H1 (cell line): ENCODE data around the gene MUC5B. TPM values are rescaled to one million over a fixed set of nuclear protein-coding genes. Genes with fewer than 3 reads are reported as not detected.

Experiments used
- CTCF ChIA-PET: fragments of 300-600 bp; sonication (Branson Sonifier 250); formaldehyde crosslinking; loops from one replicate; lab custom pipeline; 2021; ENCODE audit not compliant: partially characterized antibody; lab: Charles Lee
- POLR2A ChIA-PET: fragments of 300-600 bp; sonication (Branson Sonifier 250); formaldehyde crosslinking; loops from one replicate; lab custom pipeline; 2021; ENCODE audit warnings: inconsistent platforms; ENCODE audit not compliant: partially characterized antibody; lab: Charles Lee
- DNase-seq, 2 experiments: peaks; one replicate each; pipeline versions ENCODE4 v3.0.0 to v3.0.0-alpha.2; 2010 to 2022; ENCODE audit warnings: low spot score in 2 of 2, low read depth in 1 of 2, mixed read lengths in 1 of 2
- FAIRE-seq: peaks from 2 replicates; lab custom pipeline; 2011; peaks lifted over from hg19 to GRCh38; lab: Jason Lieb, UNC
- H2AFZ ChIP-seq: 2 replicates; pipeline ENCODE4 v1.8.1; 2012; ENCODE audit warnings: low read length, inconsistent platforms
- H2AK5ac ChIP-seq: 2 replicates; pipeline ENCODE4 v1.6.1; 2013; ENCODE audit warnings: low read depth, low read length
- H2BK120ac ChIP-seq: replicated peaks from 2 replicates; pipeline ENCODE3; 2013; ENCODE audit warnings: low read depth, low read length, inconsistent platforms
- H2BK12ac ChIP-seq: 2 replicates; pipeline ENCODE4 v1.6.1; 2013; ENCODE audit warnings: low read depth, low read length
- H2BK15ac ChIP-seq: 2 replicates; pipeline ENCODE4 v1.6.1; 2013; ENCODE audit warnings: low read length
- H2BK20ac ChIP-seq: 2 replicates; pipeline ENCODE4 v1.6.1; 2013; ENCODE audit warnings: low read length
- H2BK5ac ChIP-seq: 2 replicates; pipeline ENCODE4 v1.6.1; 2013; ENCODE audit warnings: low read depth, low read length
- H3K14ac ChIP-seq: 2 replicates; pipeline ENCODE4 v1.6.1; 2013; ENCODE audit warnings: inconsistent platforms; ENCODE audit not compliant: insufficient read length
- H3K18ac ChIP-seq: 2 replicates; pipeline ENCODE4 v1.6.1; 2013; ENCODE audit warnings: low read length; ENCODE audit errors: extremely low read depth
- H3K23ac ChIP-seq: 2 replicates; pipeline ENCODE4 v1.6.1; 2013; ENCODE audit warnings: inconsistent platforms; ENCODE audit not compliant: insufficient read length
- H3K23me2 ChIP-seq: 2 replicates; pipeline ENCODE4 v1.6.1; 2013; ENCODE audit warnings: low read depth, low read length
- H3K27ac ChIP-seq: 2 replicates; pipeline ENCODE4 v1.6.1; 2011; ENCODE audit warnings: low read depth, low read length, inconsistent platforms
- H3K27me3 ChIP-seq, 4 experiments: replicated peaks in 1 of 4; 1 replicate in 1 of 4; 2 replicates in 3 of 4; pipeline versions ENCODE4 v1.6.1 to v1.8.1; 2011 to 2013; ENCODE audit warnings: low read length in 3 of 4, mild to moderate bottlenecking in 3 of 4, inconsistent platforms in 2 of 4, mixed read lengths in 2 of 4, moderate library complexity in 1 of 4; ENCODE audit not compliant: control insufficient read depth in 3 of 4, insufficient read depth in 3 of 4; ENCODE audit errors: extremely low read depth in 1 of 4
- H3K36me3 ChIP-seq, 4 experiments: 2 replicates each; pipeline versions ENCODE4 v1.6.1 to v1.8.1; 2011 to 2013; ENCODE audit warnings: mild to moderate bottlenecking in 4 of 4, low read length in 3 of 4, moderate library complexity in 2 of 4, control low read depth in 1 of 4, inconsistent platforms in 1 of 4; ENCODE audit not compliant: insufficient read depth in 4 of 4, control insufficient read depth in 2 of 4
- H3K4ac ChIP-seq: replicated peaks from 2 replicates; pipeline ENCODE3; 2013; ENCODE audit warnings: low read length, low read depth, mixed read lengths, inconsistent platforms; ENCODE audit not compliant: insufficient read length
- H3K4me1 ChIP-seq, 4 experiments: replicated peaks in 1 of 4; 1 replicate in 1 of 4; 2 replicates in 3 of 4; pipeline versions ENCODE4 v1.6.1 to v1.8.1; 2011 to 2013; ENCODE audit warnings: low read length in 3 of 4, inconsistent platforms in 2 of 4, mixed read lengths in 1 of 4; ENCODE audit not compliant: insufficient read depth in 4 of 4, control insufficient read depth in 3 of 4
- H3K4me2 ChIP-seq, 2 experiments: 2 replicates each; pipeline versions ENCODE4 v1.6.1 to v1.8.1; 2011 to 2013; ENCODE audit warnings: low read depth in 2 of 2, low read length in 2 of 2, control low read depth in 1 of 2, inconsistent platforms in 1 of 2, mild to moderate bottlenecking in 1 of 2; ENCODE audit not compliant: insufficient read depth in 1 of 2
- H3K4me3 ChIP-seq, 4 experiments: fragments of 200-600, 300-600 bp in 1 of 4; sonication (generic), shearing (Covaris generic), sonication (Bioruptor Twin) in 1 of 4; 2 replicates each; pipeline versions ENCODE4 v1.5.1 to v1.8.1; 2011 to 2016; ENCODE audit warnings: low read length in 4 of 4, low read depth in 3 of 4, control low read depth in 2 of 4, inconsistent platforms in 2 of 4, mild to moderate bottlenecking in 2 of 4, mixed read lengths in 1 of 4, moderate library complexity in 1 of 4; ENCODE audit not compliant: insufficient read depth in 2 of 4; ENCODE audit errors: extremely low read depth in 1 of 4
- H3K56ac ChIP-seq: replicated peaks from 2 replicates; pipeline ENCODE3; 2013; ENCODE audit warnings: low read depth, mild to moderate bottlenecking, mixed read lengths, low read length, inconsistent platforms; ENCODE audit not compliant: insufficient read length
- H3K79me1 ChIP-seq: 2 replicates; pipeline ENCODE4 v1.6.1; 2013; ENCODE audit warnings: low read depth, low read length, control low read depth
- H3K79me2 ChIP-seq, 2 experiments: 2 replicates each; pipeline versions ENCODE4 v1.6.1 to v1.8.1; 2012 to 2013; ENCODE audit warnings: low read length in 2 of 2, mild to moderate bottlenecking in 2 of 2, inconsistent platforms in 1 of 2; ENCODE audit not compliant: insufficient read depth in 2 of 2, control insufficient read depth in 1 of 2
- H3K9ac ChIP-seq, 4 experiments: replicated peaks in 1 of 4; 1 replicate in 1 of 4; 2 replicates in 3 of 4; pipeline versions ENCODE4 v1.6.1 to v1.8.1; 2011 to 2013; ENCODE audit warnings: low read depth in 3 of 4, low read length in 3 of 4, control low read depth in 2 of 4, mild to moderate bottlenecking in 2 of 4, moderate library complexity in 2 of 4, inconsistent platforms in 1 of 4; ENCODE audit errors: extremely low read depth in 1 of 4
- H3K9me3 ChIP-seq, 2 experiments: 2 replicates each; pipeline versions ENCODE4 v1.6.1 to v1.8.1; 2012 to 2013; ENCODE audit warnings: mild to moderate bottlenecking in 2 of 2, moderate library complexity in 2 of 2, control low read depth in 1 of 2, inconsistent platforms in 1 of 2, low read depth in 1 of 2, low read length in 1 of 2, mixed read lengths in 1 of 2; ENCODE audit not compliant: insufficient read depth in 2 of 2
- H4K20me1 ChIP-seq, 2 experiments: replicated peaks in 1 of 2; 2 replicates each; pipeline versions ENCODE3 to v1.8.1; 2011 to 2013; ENCODE audit warnings: inconsistent platforms in 2 of 2, low read length in 2 of 2, mild to moderate bottlenecking in 1 of 2; ENCODE audit not compliant: insufficient read depth in 2 of 2, control insufficient read depth in 1 of 2
- H4K5ac ChIP-seq: 2 replicates; pipeline ENCODE4 v1.6.1; 2013; ENCODE audit warnings: low read length, low read depth, mixed read lengths, inconsistent platforms; ENCODE audit not compliant: insufficient read length
- H4K8ac ChIP-seq: 2 replicates; pipeline ENCODE4 v1.8.0; 2013; ENCODE audit warnings: mild to moderate bottlenecking, moderate library complexity, low read length, inconsistent platforms; ENCODE audit not compliant: insufficient read depth; ENCODE audit errors: extremely low read depth
- H4K91ac ChIP-seq: replicated peaks from 2 replicates; pipeline ENCODE3; 2013; ENCODE audit warnings: low read length, mixed read lengths, inconsistent platforms; ENCODE audit not compliant: insufficient read length
- BACH1 ChIP-seq: IDR thresholded peaks from 2 replicates; pipeline ENCODE4 v1.6.1; 2012; ENCODE audit warnings: low read length, improper control_type of control experiment
- BRCA1 ChIP-seq: IDR thresholded peaks from 2 replicates; pipeline ENCODE4 v1.6.1; 2012; ENCODE audit warnings: low read depth, low read length, improper control_type of control experiment
- CHD2 ChIP-seq: IDR thresholded peaks from 2 replicates; pipeline ENCODE4 v1.6.1; 2012; ENCODE audit warnings: low read length, improper control_type of control experiment
- EZH2 ChIP-seq: fragments of 200-600 bp; sonication (generic); IDR thresholded peaks from 2 replicates; pipeline ENCODE4 v1.7.1; 2012; ENCODE audit warnings: low read depth, mild to moderate bottlenecking, moderate library complexity, low read length, inconsistent platforms; ENCODE audit not compliant: severe bottlenecking
- FOSL1 ChIP-seq: IDR thresholded peaks from 2 replicates; pipeline ENCODE4 v1.6.1; 2011; ENCODE audit warnings: mild to moderate bottlenecking, low read depth, low read length, moderate library complexity; ENCODE audit not compliant: insufficient read depth
- GABPA ChIP-seq: IDR thresholded peaks from 2 replicates; pipeline ENCODE4 v1.6.1; 2011; ENCODE audit warnings: mild to moderate bottlenecking, low read length, moderate library complexity, borderline replicate concordance; ENCODE audit not compliant: insufficient read depth
- JUND ChIP-seq: IDR thresholded peaks from 2 replicates; pipeline ENCODE4 v1.6.1; 2011; ENCODE audit warnings: mild to moderate bottlenecking, improper control_type of control experiment, low read length
- KDM1A ChIP-seq: fragments of 200-600, 300-600 bp; sonication (generic); IDR thresholded peaks from 2 replicates; pipeline ENCODE4 v1.7.1; 2016; ENCODE audit warnings: mild to moderate bottlenecking, low read length, borderline replicate concordance
- POLR2A ChIP-seq, 2 experiments: IDR thresholded peaks; 1 replicate in 1 of 2; 2 replicates in 1 of 2; pipeline ENCODE4 v1.6.1; 2011; ENCODE audit warnings: low read depth in 2 of 2, low read length in 2 of 2, mild to moderate bottlenecking in 2 of 2; ENCODE audit errors: control extremely low read depth in 1 of 2
- RXRA ChIP-seq: IDR thresholded peaks from 2 replicates; pipeline ENCODE4 v1.6.1; 2011; ENCODE audit warnings: low read depth, mild to moderate bottlenecking, low read length, moderate library complexity; ENCODE audit not compliant: insufficient read depth
- SAP30 ChIP-seq: fragments of 300-600 bp; sonication (generic); IDR thresholded peaks from 2 replicates; pipeline ENCODE4 v1.7.1; 2012; ENCODE audit warnings: low read length, moderate library complexity, mild to moderate bottlenecking, inconsistent platforms; ENCODE audit not compliant: insufficient read depth, insufficient replicate concordance
- SIN3A ChIP-seq, 2 experiments: IDR thresholded peaks in 1 of 2; conservative IDR thresholded peaks in 1 of 2; 2 replicates each; pipeline ENCODE4 v1.6.1; 2011 to 2012; ENCODE audit warnings: low read length in 2 of 2, improper control_type of control experiment in 1 of 2, low read depth in 1 of 2, mild to moderate bottlenecking in 1 of 2
- SIRT6 ChIP-seq: IDR thresholded peaks from one replicate; pipeline ENCODE4 v1.7.1; 2012; ENCODE audit warnings: low read length, inconsistent platforms
- SIX5 ChIP-seq: IDR thresholded peaks from 2 replicates; pipeline ENCODE4 v1.6.1; 2011; ENCODE audit warnings: mild to moderate bottlenecking, low read depth, low read length
- TBP ChIP-seq: IDR thresholded peaks from 2 replicates; pipeline ENCODE4 v1.6.1; 2011; ENCODE audit warnings: low read depth, low read length, improper control_type of control experiment
- ZNF274 ChIP-seq: IDR thresholded peaks from 2 replicates; pipeline ENCODE4 v1.7.0; 2012; ENCODE audit warnings: low read length, borderline replicate concordance; ENCODE audit errors: extremely low read depth
- WGBS, 2 experiments: shearing (Covaris generic) in 1 of 2; methylation state at CpG; one replicate each; pipeline versions ENCODE4 v1.1.6 to v1.1.7; 2013 to 2015; ENCODE audit warnings: low lambda C conversion rate in 2 of 2, mixed read lengths in 2 of 2, inconsistent platforms in 1 of 2, low coverage in 1 of 2, missing lambda C conversion rate in 1 of 2; ENCODE audit not compliant: insufficient replicate concordance in 2 of 2, insufficient coverage in 1 of 2, insufficient read length in 1 of 2; ENCODE audit errors: extremely low coverage in 1 of 2, missing lambda C conversion rate in 1 of 2; 5-methylcytosine and 5-hydroxymethylcytosine counted together
- polyA plus RNA-seq, 7 experiments: library from polyadenylated mRNA; depleted of rRNA in 3 of 7; stranded (reverse) in 5 of 7; unstranded in 2 of 7; fragments of >200 nt in 5 of 7; fragments of 200-250 nt in 2 of 7; gene quantifications; 1 replicate in 5 of 7; 2 replicates in 1 of 7; 4 replicates in 1 of 7; pipeline versions ENCODE4 v1.2.1 to v1.2.3, GENCODE V29; 2011 to 2013; ENCODE audit warnings: missing spikeins in 2 of 7, mixed read lengths in 2 of 7
- total RNA-seq: library from RNA; stranded (reverse); fragmentation: NEBNext Ultra II Directional; extraction: Animal tissue kit (Norgen Biotek cat#: 25700); gene quantifications from 2 replicates; pipeline ENCODE4 v1.2.1, GENCODE V29; 2021

The MUC5B gene
- total and polyA plus RNA-seq, 2 of the 8 experiments (the other 6 are each of a cell fraction or from before 2014, with no cell fraction given), result 0.02 to 0.03 TPM

GRCh38 chr11:1219446-1219833, 3.4 kb upstream of the MUC5B start:
- no peak for DNase-seq
- peaks cover 0 to 3% of the 10 kb centered on the region in 2 experiments; a peak in 1 of 4 replicates for H3K9me3 ChIP-seq
- no peak overlapping the region for H2BK15ac ChIP-seq
- no peak overlapping the region for H2BK5ac ChIP-seq
- FAIRE-seq, result no peak
- H4K8ac ChIP-seq, result 0 out of 2 replicates have a peak overlapping the region, but pooled peaks have one; percentile 9
- H3K4ac ChIP-seq, result no peak overlapping the region
- no peak overlapping the region for H3K23ac ChIP-seq
- no peak overlapping the region for H3K27ac ChIP-seq
- H3K36me3 ChIP-seq, result no peaks in the 10 kb centered on the region
- 88% methylated on average over 10 of the region's 10 CpGs; no CpG with 5 or more reads in 1 of the 2 experiments for WGBS, 2 experiments
- ChIA-PET POLR2A (no interaction called here), CTCF (no interaction called here)
- H2AFZ ChIP-seq, result no peak overlapping the region
- H2AK5ac ChIP-seq, result no peak overlapping the region
- no peak overlapping the region for H4K5ac ChIP-seq
- no peaks in the 10 kb centered on the region; a peak in 1 of 7 replicates for H3K27me3 ChIP-seq
- no peak overlapping the region for H2BK120ac ChIP-seq
- H3K79me2 ChIP-seq, result no peaks in the 10 kb centered on the region
- H3K79me1 ChIP-seq, result no peaks in the 10 kb centered on the region
- no peak overlapping the region for H2BK20ac ChIP-seq
- H4K91ac ChIP-seq, result no peak overlapping the region
- H3K4me2 ChIP-seq, result no peak overlapping the region
- no peak overlapping the region for H3K56ac ChIP-seq
- no peak overlapping the region for H3K9ac ChIP-seq
- no peak overlapping the region for H3K18ac ChIP-seq
- no peak overlapping the region for H3K14ac ChIP-seq
- no peaks in the 10 kb centered on the region for H4K20me1 ChIP-seq
- peaks cover 0 to 5% (median 0%) of the 10 kb centered on the region in 4 experiments; a peak in 3 of 7 replicates for H3K4me1 ChIP-seq
- no peaks in the 10 kb centered on the region for H3K23me2 ChIP-seq
- no peak overlapping the region for H3K4me3 ChIP-seq
- H2BK12ac ChIP-seq, result no peak overlapping the region
- TF ChIP-seq TBP (no peak), KDM1A (no peak), SAP30 (no peak), GABPA (no peak), POLR2A (IDR thresholded peaks at IDR 0.05; ENCODE audit: control extremely low read depth in 1 of 2, low read depth in 2 of 2, low read length in 2 of 2) (no peak), JUND (no peak), FOSL1 (no peak), CHD2 (no peak), SIX5 (no peak), RXRA (no peak), ZNF274 (no peak), SIN3A (conservative IDR thresholded peaks at IDR 0.05 in 1 of 2, IDR thresholded peaks at IDR 0.05 in 1 of 2; ENCODE audit: low read depth in 1 of 2, low read length in 2 of 2) (no peak), BACH1 (no peak), BRCA1 (no peak), SIRT6 (no peak), EZH2 (no peak)
